Central memory CD4-positive, alpha-beta T cell (primary cell): ENCODE results near the gene IDI1.
"Not testable (repeated sequence)": the region's sequence is repeated elsewhere in the genome, so short reads cannot be mapped to it uniquely, and the experiment has no call there.

Experiments used
- DNase-seq: peaks from one replicate; pipeline ENCODE4 v3.0.0; 2022

Gene IDI1

GRCh38 chr10:1033601-1034000 is 15.3 kb downstream of the IDI1 start:
- DNase-seq, result no peak

GRCh38 chr10:1029838-1030237 is 19.1 kb downstream of the IDI1 start:
- DNase-seq, result no peak

GRCh38 chr10:1026578-1026977 is 22.3 kb downstream of the IDI1 start:
- DNase-seq, result no peak

- no peak for DNase-seq
Measured at GRCh38 chr10:1025683-1026082, 23.2 kb downstream of the IDI1 start, which contains the start of gene IDI2. TSS of gene IDI2 (minus strand) at chr10:1025859. CDS start at chr10:1024723, 1,136 bp downstream.

- DNase-seq, result no peak
Measured at GRCh38 chr10:1024103-1024502, 24.8 kb downstream of the IDI1 start.

- DNase-seq, result no peak
Measured at GRCh38 chr10:1022413-1022812, 26.5 kb downstream of the IDI1 start.

GRCh38 chr10:1020958-1021357 is 28.0 kb downstream of the IDI1 start:
- DNase-seq, result no peak

GRCh38 chr10:1020460-1020859 is 28.5 kb downstream of the IDI1 start:
- DNase-seq, result no peak

GRCh38 chr10:1019362-1019761 is 29.6 kb downstream of the IDI1 start:
- DNase-seq, result no peak

GRCh38 chr10:1015688-1016087 is 33.2 kb downstream of the IDI1 start:
- DNase-seq, result no peak

- DNase-seq, result no peak
Measured at GRCh38 chr10:1011696-1012095, 37.2 kb downstream of the IDI1 start.

GRCh38 chr10:1010703-1011102 is 38.2 kb downstream of the IDI1 start:
- no peak for DNase-seq

GRCh38 chr10:1009947-1010346 is 39.0 kb downstream of the IDI1 start:
- DNase-seq, result not testable (repeated sequence)

GRCh38 chr10:1009071-1009494 is 39.8 kb downstream of the IDI1 start:
- DNase-seq, result no peak

GRCh38 chr10:1007583-1007982 is 41.3 kb downstream of the IDI1 start:
- no peak for DNase-seq

- DNase-seq, result no peak
Measured at GRCh38 chr10:1006573-1006972, 42.3 kb downstream of the IDI1 start.

GRCh38 chr10:1003884-1004670 is 44.8 kb downstream of the IDI1 start:
- no peak for DNase-seq

GRCh38 chr10:1002425-1003006 is 46.4 kb downstream of the IDI1 start:
- no peak for DNase-seq

- DNase-seq, result no peak
Measured at GRCh38 chr10:997266-998022, 51.5 kb downstream of the IDI1 start.

GRCh38 chr10:996031-996430 is 52.9 kb downstream of the IDI1 start:
- no peak for DNase-seq

GRCh38 chr10:995559-995926 is 53.4 kb downstream of the IDI1 start:
- DNase-seq, result no peak

- DNase-seq, result no peak
Measured at GRCh38 chr10:994836-995558, 53.9 kb downstream of the IDI1 start.

- no peak for DNase-seq
Measured at GRCh38 chr10:992871-993270, 56.0 kb downstream of the IDI1 start.
